ENCODE results near the gene CHTF8.

The CHTF8 gene

GRCh38 chr16:69109486-69110270, 22.7 kb downstream of the CHTF8 start:
- in situ Hi-C loops (cut with HindIII; ENCODE audit: low sequenced_read_pairs): no loop called here
- no peak overlapping the region for H3K4me3 ChIP-seq (ENCODE audit: low read depth, low read length)
- TF ChIP-seq CTCF (IDR thresholded peaks at IDR 0.05; ENCODE audit: low read depth, low read length, missing control alignments): no peak
- DNase-seq (ENCODE audit: low read depth): no peak

- TF ChIP-seq CTCF (IDR thresholded peaks at IDR 0.05; ENCODE audit: low read depth, low read length, missing control alignments): no peak
- in situ Hi-C loops (cut with HindIII; ENCODE audit: low sequenced_read_pairs): no loop called here
- no peak overlapping the region for H3K4me3 ChIP-seq (ENCODE audit: low read depth, low read length)
- DNase-seq (ENCODE audit: low read depth): no peak
Observed at GRCh38 chr16:69108905-69109252, 23.5 kb downstream of the CHTF8 start.

GRCh38 chr16:69108064-69108904, 24.1 kb downstream of the CHTF8 start:
- H3K4me3 ChIP-seq (ENCODE audit: low read depth, low read length): no peak overlapping the region
- no peak for DNase-seq (ENCODE audit: low read depth)
- in situ Hi-C loops (cut with HindIII; ENCODE audit: low sequenced_read_pairs): no loop called here
- TF ChIP-seq CTCF (IDR thresholded peaks at IDR 0.05; ENCODE audit: low read depth, low read length, missing control alignments): no peak

- peak overlapping the region; percentile 55 for H3K4me3 ChIP-seq (ENCODE audit: low read depth, low read length)
- no peak for DNase-seq (ENCODE audit: low read depth)
- in situ Hi-C loops (cut with HindIII; ENCODE audit: low sequenced_read_pairs): no loop called here
- no peak for TF ChIP-seq CTCF (IDR thresholded peaks at IDR 0.05; ENCODE audit: low read depth, low read length, missing control alignments)
Observed at GRCh38 chr16:69107316-69107962, 24.9 kb downstream of the CHTF8 start.

- peak overlapping the region; percentile 55 for H3K4me3 ChIP-seq (ENCODE audit: low read depth, low read length)
- TF ChIP-seq CTCF (IDR thresholded peaks at IDR 0.05; ENCODE audit: low read depth, low read length, missing control alignments): peak; percentile 8
- DNase-seq (ENCODE audit: low read depth): no peak
- in situ Hi-C loops (cut with HindIII; ENCODE audit: low sequenced_read_pairs): no loop called here
Observed at GRCh38 chr16:69106491-69107315, 25.7 kb downstream of the CHTF8 start.
